Endothelial cell of hepatic sinusoid (primary cell): ENCODE measurements around the gene CCT8.
"Not testable (repeated sequence)": the region's sequence is repeated elsewhere in the genome, so short reads cannot be mapped to it uniquely, and the experiment has no call there.

ENCODE experiments used
- in situ Hi-C: cut with HindIII; loops from 2 replicates; pipeline ENCODE4 v1.10.0; 2017; ENCODE audit warnings: low sequenced_read_pairs

The CCT8 gene

GRCh38 chr21:29024474-29025327, 48.7 kb downstream of the CCT8 start, which contains the start of gene USP16:
USP16 (plus strand) TSS chr21:29024668; CDS start chr21:29027914, 3,246 bp downstream.
- in situ Hi-C loops: no loop called here

GRCh38 chr21:29022166-29022565, 51.3 kb downstream of the CCT8 start:
- in situ Hi-C loops: no loop called here

GRCh38 chr21:29018540-29018939, 54.9 kb downstream of the CCT8 start:
- in situ Hi-C loops: no loop called here

GRCh38 chr21:29017639-29018237, 55.7 kb downstream of the CCT8 start:
- in situ Hi-C loops: no loop called here

GRCh38 chr21:29011236-29011635, 62.2 kb downstream of the CCT8 start:
- in situ Hi-C loops: not testable (repeated sequence)

- in situ Hi-C loops: no loop called here
These were observed 65.1 kb downstream of the CCT8 start for GRCh38 chr21:29008367-29008766.

- in situ Hi-C loops: no loop called here
These were observed 65.6 kb downstream of the CCT8 start for GRCh38 chr21:29007810-29008209.

- in situ Hi-C loops: no loop called here
These were observed 66.3 kb downstream of the CCT8 start for GRCh38 chr21:29007135-29007534.
